Osteocyte (in vitro differentiated cells): Measurements from ENCODE around the gene ZNF394. TPM values are rescaled to one million over a fixed set of nuclear protein-coding genes. Genes with fewer than 3 reads are reported as not detected.
A peak's percentile ranks its signal among the peaks of the same experiment; 100 is the strongest.

ENCODE experiments used
- DNase-seq: peaks from one replicate; pipeline ENCODE4 v3.0.0; 2021; ENCODE audit warnings: mixed read lengths; ENCODE audit not compliant: unreplicated experiment; ENCODE audit errors: extremely low spot score
- H3K27ac Mint-ChIP-seq: one replicate; pipeline ENCODE4 v1.8.0; 2021; ENCODE audit warnings: mild to moderate bottlenecking, mixed read lengths; ENCODE audit not compliant: unreplicated experiment
- H3K27me3 Mint-ChIP-seq: one replicate; pipeline ENCODE4 v1.8.0; 2021; ENCODE audit warnings: mixed read lengths; ENCODE audit not compliant: unreplicated experiment
- H3K36me3 Mint-ChIP-seq: one replicate; pipeline ENCODE4 v1.8.0; 2021; ENCODE audit warnings: mixed read lengths; ENCODE audit not compliant: unreplicated experiment
- H3K4me1 Mint-ChIP-seq: one replicate; pipeline ENCODE4 v1.8.0; 2021; ENCODE audit warnings: mixed read lengths; ENCODE audit not compliant: unreplicated experiment
- H3K4me3 Mint-ChIP-seq: one replicate; pipeline ENCODE4 v1.8.0; 2021; ENCODE audit warnings: mild to moderate bottlenecking, moderate library complexity, mixed read lengths; ENCODE audit not compliant: unreplicated experiment
- H3K9me3 Mint-ChIP-seq: one replicate; pipeline ENCODE4 v1.8.0; 2021; ENCODE audit warnings: mixed read lengths; ENCODE audit not compliant: unreplicated experiment
- CTCF ChIP-seq: fragments of 200-600 bp; sonication (generic); IDR thresholded peaks from 2 replicates; pipeline ENCODE4 v1.5.0; 2021; ENCODE audit warnings: antibody characterized with exemption, mild to moderate bottlenecking, moderate library complexity
- total RNA-seq: library from RNA; stranded (reverse); gene quantifications from 2 replicates; pipeline ENCODE4 v1.2.1, GENCODE V29; 2021

ZNF394 gene
- total RNA-seq, 1 donor from 2014 or later = 24.4 TPM

- Mint-ChIP-seq H3K27ac (peak overlapping the region; percentile 95), H3K4me3 (peak overlapping the region; percentile 95), H3K4me1 (peaks cover 17% of the 10 kb centered on the region), H3K27me3 (peaks cover 6% of the 10 kb centered on the region), H3K9me3 (no peaks in the 10 kb centered on the region), H3K36me3 (peaks cover 4% of the 10 kb centered on the region)
- no peak for DNase-seq
- TF ChIP-seq CTCF = no peak
These were observed 26.8 kb downstream of the ZNF394 start for GRCh38 chr7:99473315-99473596.

- no peak for TF ChIP-seq CTCF
- H3K36me3 Mint-ChIP-seq = peaks cover 4% of the 10 kb centered on the region
- H3K4me1 Mint-ChIP-seq = peaks cover 14% of the 10 kb centered on the region
- peaks cover 6% of the 10 kb centered on the region for H3K27me3 Mint-ChIP-seq
- peak; percentile 99 for DNase-seq
- H3K4me3 Mint-ChIP-seq = peak within 1 kb of the TSS; percentile 95
- peak within 1 kb of the TSS; percentile 95 for H3K27ac Mint-ChIP-seq
- no peaks in the 10 kb centered on the region for H3K9me3 Mint-ChIP-seq
These were observed 27.3 kb downstream of the ZNF394 start, which contains the start of gene ZNF789 for GRCh38 chr7:99472561-99473314. Gene ZNF789 (plus strand): TSS chr7:99472890. CDS start chr7:99476457, 3,567 bp downstream.

- Mint-ChIP-seq H3K9me3 (no peaks in the 10 kb centered on the region), H3K4me1 (peaks cover 28% of the 10 kb centered on the region), H3K27me3 (peaks cover 6% of the 10 kb centered on the region), H3K27ac (peak overlapping the region; percentile 31), H3K36me3 (no peaks in the 10 kb centered on the region), H3K4me3 (no peak overlapping the region)
- DNase-seq = no peak
- TF ChIP-seq CTCF = no peak
These were observed 30.6 kb downstream of the ZNF394 start for GRCh38 chr7:99469381-99470065.

GRCh38 chr7:99468336-99468918 is 31.7 kb downstream of the ZNF394 start:
- DNase-seq = no peak
- Mint-ChIP-seq H3K27ac (no peak overlapping the region), H3K9me3 (no peaks in the 10 kb centered on the region), H3K4me1 (peaks cover 27% of the 10 kb centered on the region), H3K4me3 (no peak overlapping the region), H3K36me3 (peaks cover 5% of the 10 kb centered on the region), H3K27me3 (peaks cover 6% of the 10 kb centered on the region)
- TF ChIP-seq CTCF = no peak

- peaks cover 3% of the 10 kb centered on the region for H3K27me3 Mint-ChIP-seq
These were observed 34.7 kb downstream of the ZNF394 start for GRCh38 chr7:99465421-99465768.

More at GRCh38 chr7:99465421-99465768, 34.7 kb downstream of the ZNF394 start:
- Mint-ChIP-seq H3K36me3 (peaks cover 8% of the 10 kb centered on the region), H3K4me1 (peaks cover 20% of the 10 kb centered on the region), H3K27ac (peak overlapping the region; percentile 87), H3K9me3 (no peaks in the 10 kb centered on the region), H3K4me3 (peak overlapping the region; percentile 86)
- no peak for TF ChIP-seq CTCF
- DNase-seq = no peak
